HCT116 (cell line): Measurements from ENCODE around the gene CNTNAP2. TPM values are rescaled to one million over a fixed set of nuclear protein-coding genes. Genes with fewer than 3 reads are reported as not detected.
A peak's percentile ranks its signal among the peaks of the same experiment; 100 is the strongest.

Experiments used
- ATAC-seq: fragments of 200-7000 bp; cut with Tn5 transposase; 2 replicates; pipeline ENCODE4 v1.9.1; 2020; ENCODE audit warnings: mild to moderate bottlenecking, moderate library complexity
- BruUV-seq: library from RNA; stranded (reverse); fragments of 400-500 nt; replicated peaks from 2 replicates; lab custom pipeline; 2021; lab: Mats Ljungman, UMichigan
- CTCF ChIA-PET: fragments of 300-600 bp; sonication (Branson Sonifier 250); formaldehyde crosslinking; loops from one replicate; lab custom pipeline; 2021; ENCODE audit warnings: antibody characterized with exemption; lab: Charles Lee
- POLR2A ChIA-PET: fragments of 300-600, 350-600 bp; sonication (Branson Sonifier 250); formaldehyde crosslinking; loops from one replicate; lab custom pipeline; 2021; ENCODE audit warnings: antibody characterized with exemption; lab: Charles Lee
- RAD21 ChIA-PET, 2 experiments: fragments of 300-600 bp; sonication (Branson Sonifier 250); formaldehyde crosslinking; loops; one replicate each; lab custom pipeline; 2023; ENCODE audit warnings: low total read pairs in 2 of 2; ENCODE audit not compliant: uncharacterized antibody in 2 of 2, unreplicated experiment in 2 of 2, low non-redundant PET in 1 of 2; lab: Charles Lee
- DNase-seq: peaks from one replicate; pipeline ENCODE4 v3.0.0-alpha.2; 2010; ENCODE audit warnings: low read depth, low spot score
- H2AFZ ChIP-seq: fragments of 200-600 bp; shearing (Covaris generic), sonication (generic); 2 replicates; pipeline ENCODE4 v1.6.1; 2017; ENCODE audit warnings: low read depth, mixed run types, mixed read lengths, antibody characterized with exemption, low read length; ENCODE audit not compliant: poor library complexity, severe bottlenecking
- H3K27ac ChIP-seq: 2 replicates; pipeline ENCODE4 v1.5.1; 2012; ENCODE audit warnings: low read depth, low read length
- H3K27me3 ChIP-seq: fragments of 200-600 bp; sonication (generic); 2 replicates; pipeline ENCODE4 v1.6.1; 2016; ENCODE audit warnings: mixed run types, low read length, mixed read lengths; ENCODE audit not compliant: insufficient read depth
- H3K36me3 ChIP-seq, 2 experiments: fragments of 200-500 bp in 1 of 2; fragments of 200-600 bp in 1 of 2; sonication (Bioruptor generic) in 1 of 2; sonication (generic) in 1 of 2; 2 replicates each; pipeline versions ENCODE4 v1.5.1 to v1.6.1; 2014 to 2016; ENCODE audit warnings: low read length in 2 of 2, inconsistent platforms in 1 of 2, mixed read lengths in 1 of 2, mixed run types in 1 of 2; ENCODE audit not compliant: insufficient read depth in 2 of 2, control insufficient read depth in 1 of 2
- H3K4me1 ChIP-seq, 2 experiments: fragments of 200-600 bp in 1 of 2; sonication (generic) in 1 of 2; 2 replicates each; pipeline versions ENCODE4 v1.5.1 to v1.6.1; 2012 to 2017; ENCODE audit warnings: low read length in 2 of 2, inconsistent platforms in 1 of 2, mild to moderate bottlenecking in 1 of 2, mixed read lengths in 1 of 2, mixed run types in 1 of 2, moderate library complexity in 1 of 2; ENCODE audit not compliant: insufficient read depth in 2 of 2, control insufficient read depth in 1 of 2
- H3K4me2 ChIP-seq: fragments of 200-600 bp; sonication (generic); 2 replicates; pipeline ENCODE4 v1.6.1; 2017; ENCODE audit warnings: mixed run types, low read length, mixed read lengths
- H3K4me3 ChIP-seq, 2 experiments: fragments of 200-600 bp in 1 of 2; sonication (generic) in 1 of 2; replicated peaks in 1 of 2; 2 replicates each; pipeline ENCODE4 v1.5.1; 2011 to 2016; ENCODE audit warnings: low read length in 2 of 2, control low read depth in 1 of 2, low read depth in 1 of 2, mild to moderate bottlenecking in 1 of 2, mixed read lengths in 1 of 2, mixed run types in 1 of 2
- H3K79me2 ChIP-seq: fragments of 200-600 bp; sonication (generic); 2 replicates; pipeline ENCODE4 v1.6.1; 2017; ENCODE audit warnings: mild to moderate bottlenecking, mixed run types, low read length, moderate library complexity, mixed read lengths; ENCODE audit not compliant: insufficient read depth
- H3K9ac ChIP-seq: fragments of 200-600 bp; sonication (generic); 2 replicates; pipeline ENCODE4 v1.6.1; 2016; ENCODE audit warnings: low read length, mixed read lengths
- H3K9me2 ChIP-seq: fragments of 200-600 bp; sonication (generic), shearing (Covaris generic); 2 replicates; pipeline ENCODE4 v1.6.1; 2017; ENCODE audit warnings: mixed run types, mild to moderate bottlenecking, moderate library complexity; ENCODE audit not compliant: insufficient read depth
- H3K9me3 ChIP-seq, 2 experiments: fragments of 200-500 bp in 1 of 2; fragments of 200-600 bp in 1 of 2; sonication (Bioruptor generic) in 1 of 2; sonication (generic) in 1 of 2; 2 replicates each; pipeline ENCODE4 v1.6.1; 2014 to 2017; ENCODE audit warnings: low read length in 2 of 2, mixed read lengths in 2 of 2, inconsistent platforms in 1 of 2, low read depth in 1 of 2, mild to moderate bottlenecking in 1 of 2, mixed run types in 1 of 2, moderate library complexity in 1 of 2; ENCODE audit not compliant: control insufficient read depth in 1 of 2, insufficient read depth in 1 of 2
- H4K20me1 ChIP-seq: fragments of 200-600 bp; sonication (generic), shearing (Covaris generic); 2 replicates; pipeline ENCODE4 v1.6.1; 2017; ENCODE audit warnings: mixed run types, mild to moderate bottlenecking, moderate library complexity; ENCODE audit not compliant: insufficient read depth
- ATF3 ChIP-seq: IDR thresholded peaks from 2 replicates; pipeline ENCODE4 v1.6.1; 2012
- CTCF ChIP-seq, 3 experiments: fragments of 200-600 bp in 1 of 3; sonication (generic) in 1 of 3; IDR thresholded peaks in 2 of 3; conservative IDR thresholded peaks in 1 of 3; 2 replicates each; pipeline ENCODE4 v1.5.1; 2012 to 2017; ENCODE audit warnings: low read depth in 2 of 3, low read length in 2 of 3, antibody characterized with exemption in 1 of 3, borderline replicate concordance in 1 of 3, control low read depth in 1 of 3, mild to moderate bottlenecking in 1 of 3, mixed read lengths in 1 of 3, mixed run types in 1 of 3, moderate library complexity in 1 of 3; ENCODE audit not compliant: insufficient read depth in 1 of 3
- EGR1 ChIP-seq: IDR thresholded peaks from 2 replicates; pipeline ENCODE4 v1.6.1; 2012; ENCODE audit warnings: low read depth
- ELF1 ChIP-seq: IDR thresholded peaks from 2 replicates; pipeline ENCODE4 v1.6.1; 2012; ENCODE audit warnings: low read depth, borderline replicate concordance
- EZH2 ChIP-seq: fragments of 200-600 bp; sonication (generic); IDR thresholded peaks from 2 replicates; pipeline ENCODE4 v1.6.1; 2017; ENCODE audit warnings: antibody characterized with exemption, mixed run types
- JUND ChIP-seq: IDR thresholded peaks from 2 replicates; pipeline ENCODE4 v1.6.1; 2012
- POLR2AphosphoS5 ChIP-seq: IDR thresholded peaks from 2 replicates; pipeline ENCODE4 v1.6.1; 2011; ENCODE audit warnings: mild to moderate bottlenecking, low read depth, low read length, moderate library complexity
- RAD21 ChIP-seq: IDR thresholded peaks from 2 replicates; pipeline ENCODE4 v1.6.1; 2012; ENCODE audit warnings: low read depth, mild to moderate bottlenecking
- SP1 ChIP-seq: IDR thresholded peaks from 2 replicates; pipeline ENCODE4 v1.6.1; 2012; ENCODE audit warnings: low read depth
- SRF ChIP-seq: IDR thresholded peaks from 2 replicates; pipeline ENCODE4 v1.6.1; 2012; ENCODE audit warnings: low read depth
- TCF7L2 ChIP-seq: IDR thresholded peaks from 2 replicates; pipeline ENCODE4 v1.7.0; 2011; ENCODE audit warnings: borderline replicate concordance, inconsistent platforms; ENCODE audit not compliant: insufficient read depth, insufficient read length; ENCODE audit errors: extremely low read depth
- YY1 ChIP-seq: IDR thresholded peaks from 2 replicates; pipeline ENCODE4 v1.6.1; 2011; ENCODE audit warnings: low read length, low read depth, moderate library complexity, mild to moderate bottlenecking; ENCODE audit not compliant: insufficient replicate concordance; ENCODE audit errors: extremely low read depth
- ZBTB33 ChIP-seq: IDR thresholded peaks from 2 replicates; pipeline ENCODE4 v1.6.1; 2011; ENCODE audit warnings: mild to moderate bottlenecking, low read length, moderate library complexity; ENCODE audit not compliant: insufficient replicate concordance; ENCODE audit errors: extremely low read depth
- intact Hi-C: fragments of 100-400 bp; cut with micrococcal nuclease; formaldehyde crosslinking; loops from 2 replicates; pipeline ENCODE4 v1.10.0; 2022
- total RNA-seq: library from RNA; stranded (reverse); gene quantifications from one replicate; pipeline ENCODE4 v1.2.1, GENCODE V29; 2021; ENCODE audit not compliant: unreplicated experiment

Gene CNTNAP2
- total RNA-seq, 1 experiment from 2014 or later: 0.37 TPM

- TF ChIP-seq SP1: no peak
- TF ChIP-seq POLR2AphosphoS5: no peak
- no peak for TF ChIP-seq JUND
- no peak for TF ChIP-seq ATF3
- TF ChIP-seq YY1: no peak
- no peak for TF ChIP-seq SRF
- no peak for TF ChIP-seq TCF7L2
- no peak for TF ChIP-seq EZH2
- RAD21 ChIA-PET: no interaction called here
These were observed 2160.6 kb downstream of the CNTNAP2 start for GRCh38 chr7:148277042-148277660.

GRCh38 chr7:148286150-148286549 lies 2169.5 kb downstream of the CNTNAP2 start:
- no peaks in the 10 kb centered on the region for H3K36me3 ChIP-seq
- peak; percentile 91 for ATAC-seq
- no peaks in the 10 kb centered on the region for H4K20me1 ChIP-seq
- no peaks in the 10 kb centered on the region for H3K4me1 ChIP-seq
- H2AFZ ChIP-seq: no peak overlapping the region
- H3K9me3 ChIP-seq: no peaks in the 10 kb centered on the region
- TF ChIP-seq ELF1 (no peak), ZBTB33 (no peak), RAD21 (peak; percentile 54), CTCF (IDR thresholded peaks at IDR 0.05 in 2 of 3, conservative IDR thresholded peaks at IDR 0.05 in 1 of 3; ENCODE audit: borderline replicate concordance in 1 of 3, insufficient read depth in 1 of 3, low read depth in 2 of 3, low read length in 2 of 3) (peak; percentile 40 to 62 (median 53); a peak in 5 of 6 replicates), ATF3 (no peak), EGR1 (no peak)
- ChIA-PET CTCF (no interaction called here), RAD21 (no interaction called here), POLR2A (no interaction called here)
- H3K4me3 ChIP-seq: no peak overlapping the region
- peaks cover 5% of the 10 kb centered on the region for H3K27me3 ChIP-seq
- no TSS peak for BruUV-seq
- no peaks in the 10 kb centered on the region for H3K9me2 ChIP-seq
- DNase-seq: no peak
- no peaks in the 10 kb centered on the region for H3K79me2 ChIP-seq
- no peak overlapping the region for H3K9ac ChIP-seq
- intact Hi-C loops: no loop called here
- H3K4me2 ChIP-seq: no peak overlapping the region
- H3K27ac ChIP-seq: no peak overlapping the region

More at GRCh38 chr7:148277042-148277660, 2160.6 kb downstream of the CNTNAP2 start:
- Histone ChIP-seq H3K79me2 (no peaks in the 10 kb centered on the region), H3K4me2 (no peak overlapping the region), H3K4me1 (no peaks in the 10 kb centered on the region), H3K4me3 (no peak overlapping the region), H3K36me3 (no peaks in the 10 kb centered on the region), H2AFZ (no peak overlapping the region), H3K27ac (no peak overlapping the region), H3K9ac (no peak overlapping the region), H3K27me3 (peaks cover 26% of the 10 kb centered on the region), H3K9me2 (no peaks in the 10 kb centered on the region), H4K20me1 (no peaks in the 10 kb centered on the region), H3K9me3 (no peaks in the 10 kb centered on the region)
- BruUV-seq: no TSS peak
- ChIA-PET CTCF (interaction anchor here (1.6 kb wide), 1 partner anchor 12 kb away, joined by 7 read pairs; no protein-coding TSS in a partner anchor), POLR2A (no interaction called here)
- intact Hi-C loops: no loop called here
- DNase-seq: no peak
- no peak for ATAC-seq
